Fibroblast of skin of left quadriceps (primary cell): Measurements from ENCODE around the gene UBR7.
"Not testable (repeated sequence)": the region's sequence is repeated elsewhere in the genome, so short reads cannot be mapped to it uniquely, and the experiment has no call there.

ENCODE experiments used
- DNase-seq, 2 experiments: peaks; one replicate each; pipeline ENCODE4 v3.0.0-alpha.2; 2013; ENCODE audit warnings: low read depth in 2 of 2

Gene UBR7

DNA sequence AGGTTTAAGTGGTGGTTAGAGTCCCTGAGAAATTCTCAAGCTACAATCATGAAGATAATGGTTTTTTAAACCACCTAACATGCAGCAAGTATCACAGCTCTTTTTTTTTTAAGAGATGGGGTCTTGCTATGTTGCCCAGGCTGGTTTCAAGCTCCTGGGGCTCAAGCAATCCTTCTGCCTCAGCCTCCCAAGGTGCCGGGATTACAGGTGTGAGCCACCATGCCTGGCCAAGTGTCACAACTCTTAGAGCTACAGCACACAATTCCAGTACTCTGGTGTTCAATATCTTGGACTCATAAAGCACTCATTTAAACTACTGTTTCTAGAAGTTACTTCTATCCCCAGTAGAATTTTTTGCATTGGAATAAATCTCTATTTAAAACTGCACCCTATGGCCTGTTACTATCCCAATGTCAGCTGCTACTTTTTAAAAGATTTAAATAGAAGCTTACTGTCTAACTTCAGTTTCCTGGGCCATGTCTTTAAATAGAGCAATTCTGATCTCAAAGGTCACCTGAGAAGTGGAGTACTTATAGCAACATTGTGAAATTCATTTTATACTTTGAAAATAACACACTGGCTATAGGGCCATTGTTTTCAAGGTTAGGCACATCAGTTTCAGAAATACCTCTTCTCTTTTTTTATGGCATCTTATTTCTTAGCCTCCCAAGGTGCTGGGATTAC lies 11.6 kb upstream of the UBR7 start:
- DNase-seq: no peak

GRCh38 chr14:93199031-93199430 lies 8.0 kb upstream of the UBR7 start:
- no peak for DNase-seq

GRCh38 chr14:93200553-93200952 lies 6.5 kb upstream of the UBR7 start:
- DNase-seq: no peak

GRCh38 chr14:93201155-93201704 lies 5.8 kb upstream of the UBR7 start:
- DNase-seq: no peak

- no peak for DNase-seq
These were observed 632 bp downstream of the UBR7 start for GRCh38 chr14:93207468-93208308.

GRCh38 chr14:93212432-93212831 lies 5.4 kb downstream of the UBR7 start:
- DNase-seq: no peak

GRCh38 chr14:93214598-93214997 lies 7.5 kb downstream of the UBR7 start:
- no peak for DNase-seq

DNA sequence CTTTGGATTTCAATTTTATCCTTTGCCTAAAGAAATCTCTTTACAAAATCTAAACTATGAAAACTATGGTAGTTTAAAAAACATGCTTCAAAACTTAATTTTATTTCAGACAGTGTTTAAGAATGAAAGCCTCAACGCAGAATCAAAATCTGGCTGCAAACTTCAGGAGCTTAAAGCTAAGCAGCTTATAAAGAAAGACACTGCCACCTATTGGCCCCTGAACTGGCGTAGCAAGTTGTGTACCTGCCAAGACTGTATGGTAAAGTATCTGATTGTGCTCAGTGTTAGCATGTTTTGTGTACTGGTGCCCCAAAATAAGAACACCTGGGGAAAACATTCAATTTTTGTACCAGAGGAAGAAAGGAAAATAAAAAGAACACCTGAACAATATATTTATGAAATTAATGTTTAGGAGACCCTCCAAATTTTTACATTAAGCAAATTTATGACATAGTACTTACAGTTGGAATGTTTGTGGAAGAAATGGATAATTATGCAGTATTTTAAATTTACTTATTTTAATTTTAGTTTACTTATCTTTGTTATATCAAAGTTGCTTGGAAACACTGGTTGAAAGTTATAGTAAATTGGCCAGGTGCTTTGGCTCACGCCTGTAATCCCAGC lies 12.2 kb downstream of the UBR7 start:
- DNase-seq: no peak

DNA sequence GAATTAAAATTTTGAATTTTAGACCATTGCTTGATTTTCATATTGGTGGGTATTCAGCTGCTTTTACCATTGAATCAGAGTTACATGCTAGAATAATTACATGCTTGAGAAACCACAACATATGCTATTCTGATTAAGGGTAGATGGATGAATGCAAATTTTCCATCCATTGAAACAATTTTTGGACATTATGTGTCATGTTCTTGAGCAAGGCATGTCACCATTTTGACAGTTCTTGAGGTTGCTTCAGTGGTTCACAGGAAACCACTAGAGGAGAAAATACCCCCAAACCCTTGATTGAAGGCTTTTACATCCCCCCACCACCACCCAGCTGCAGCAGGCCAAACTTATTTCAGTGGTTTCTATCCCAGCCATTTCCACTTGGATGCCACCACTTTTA lies 13.5 kb downstream of the UBR7 start:
- DNase-seq: no peak

GRCh38 chr14:93223565-93223964 lies 16.5 kb downstream of the UBR7 start:
- no peak for DNase-seq

DNA sequence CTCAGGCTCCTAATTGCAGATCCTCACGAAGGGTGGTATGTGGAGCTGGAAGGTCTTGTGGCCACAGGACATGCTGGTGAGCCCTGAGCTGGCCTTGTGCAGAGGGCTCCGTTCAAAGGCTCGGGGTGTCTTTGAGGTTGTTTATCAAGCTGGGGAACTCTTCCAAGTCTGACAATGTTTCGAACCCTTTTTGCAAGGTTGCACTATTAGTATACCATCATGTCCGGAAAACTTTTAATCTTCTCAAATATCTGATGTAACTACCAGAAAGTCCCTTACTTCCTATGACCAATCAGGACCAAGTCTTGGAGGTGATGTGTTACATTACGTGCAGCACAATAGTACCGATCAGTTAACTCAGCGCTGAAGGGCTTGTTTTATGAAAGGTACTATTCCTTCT lies 21.5 kb downstream of the UBR7 start:
- DNase-seq: no peak

GRCh38 chr14:93230539-93230938 lies 23.5 kb downstream of the UBR7 start:
- DNase-seq: no peak

GRCh38 chr14:93231129-93231979 lies 24.3 kb downstream of the UBR7 start:
- DNase-seq: no peak

DNA sequence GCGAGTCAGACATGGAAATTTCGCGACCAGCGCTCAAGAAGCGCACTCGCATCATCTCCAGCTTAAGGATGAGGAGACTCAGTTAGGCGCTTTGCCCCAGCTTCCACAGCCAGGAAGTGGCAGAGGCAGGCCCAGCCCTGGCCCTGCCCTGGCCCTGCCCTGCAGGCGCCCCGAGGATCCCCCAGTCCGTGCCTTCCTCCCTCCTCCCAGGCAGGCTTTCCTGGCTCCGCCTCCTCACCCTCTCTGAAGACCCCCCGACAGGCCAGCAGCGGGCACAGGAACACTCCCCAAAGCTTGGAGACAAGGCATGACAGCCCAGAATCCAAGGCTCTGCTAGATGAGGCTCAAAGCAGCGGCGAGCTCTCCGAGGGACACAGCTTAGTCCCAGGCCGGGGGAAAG lies 25.1 kb downstream of the UBR7 start:
- no peak for DNase-seq

DNA sequence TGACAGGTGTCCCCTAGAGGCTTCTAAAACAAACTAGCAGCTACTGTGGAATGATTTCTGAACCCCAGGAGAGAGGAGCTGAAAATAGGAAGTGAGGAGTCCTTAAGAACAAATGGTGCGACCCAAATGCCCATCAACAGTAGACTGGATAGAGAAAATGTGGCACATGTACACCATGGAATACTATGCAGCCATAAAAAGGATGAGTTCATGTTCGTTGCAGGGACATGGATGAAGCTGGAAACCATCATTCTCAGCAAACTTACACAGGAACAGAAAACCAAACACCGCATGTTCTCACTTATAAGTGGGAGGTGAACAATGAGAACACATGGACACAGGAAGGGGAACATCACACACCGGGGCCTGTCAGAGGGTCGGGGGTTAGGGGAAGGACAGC lies 26.0 kb downstream of the UBR7 start:
- DNase-seq: not testable (repeated sequence)

DNA sequence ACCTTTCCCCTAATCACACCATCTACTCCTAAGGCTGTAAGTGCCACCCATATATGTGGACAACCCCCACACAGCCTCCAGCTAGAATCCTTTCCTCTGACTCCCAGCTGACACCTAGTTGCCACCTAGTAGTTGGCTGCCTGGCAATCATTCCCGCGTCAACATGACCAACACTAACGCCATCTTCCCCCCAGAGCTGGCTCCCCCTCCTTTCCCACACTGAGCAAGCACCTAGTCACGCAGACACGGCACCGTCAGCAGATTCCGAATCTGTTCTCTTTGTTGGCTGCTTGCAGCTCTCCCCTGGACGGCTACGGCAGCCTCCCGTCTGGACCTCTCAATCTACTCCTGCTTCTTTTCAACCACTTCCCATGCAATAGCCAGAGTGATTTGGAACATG lies 27.7 kb downstream of the UBR7 start:
- DNase-seq: no peak

DNA sequence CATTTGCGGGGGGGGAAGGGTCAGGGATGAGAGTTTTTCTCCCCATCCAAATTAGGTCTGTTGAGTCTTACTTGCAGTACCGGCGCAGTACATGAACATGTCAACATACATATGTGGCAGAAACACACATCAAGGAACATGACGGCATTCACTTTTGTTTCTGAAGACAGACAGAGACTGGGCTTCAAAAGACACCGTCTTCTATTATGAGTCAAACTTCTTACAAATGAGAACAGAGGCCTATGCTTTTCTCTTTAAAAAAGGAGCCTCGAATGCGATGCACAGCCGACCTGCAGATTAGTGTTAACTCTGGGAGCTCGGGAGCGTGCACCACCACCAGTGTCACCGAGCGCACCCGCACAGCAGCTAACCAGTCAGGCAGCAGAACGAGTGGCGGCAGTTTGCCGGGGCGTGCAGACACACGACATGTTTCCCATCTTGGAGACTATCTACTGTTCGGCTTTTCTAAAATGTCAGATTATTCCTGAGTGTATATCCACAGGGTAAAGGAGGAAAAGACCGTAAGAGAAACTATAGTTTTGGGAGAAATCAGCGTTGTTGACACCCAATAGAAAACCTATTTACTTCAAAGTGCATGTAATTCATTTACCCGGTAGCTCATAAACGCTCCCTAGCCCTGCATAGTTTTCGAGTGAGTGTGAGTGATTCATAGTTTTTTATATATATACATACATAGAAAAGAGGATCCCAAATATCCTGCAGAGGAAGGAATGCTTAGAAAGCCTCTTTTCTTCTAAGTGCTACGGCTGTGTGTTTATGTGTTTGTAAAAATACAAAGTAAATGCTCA lies 33.0 kb downstream of the UBR7 start:
- DNase-seq: peak; percentile 43 to 62

GRCh38 chr14:93240678-93241000 lies 33.6 kb downstream of the UBR7 start:
- no peak for DNase-seq

DNA sequence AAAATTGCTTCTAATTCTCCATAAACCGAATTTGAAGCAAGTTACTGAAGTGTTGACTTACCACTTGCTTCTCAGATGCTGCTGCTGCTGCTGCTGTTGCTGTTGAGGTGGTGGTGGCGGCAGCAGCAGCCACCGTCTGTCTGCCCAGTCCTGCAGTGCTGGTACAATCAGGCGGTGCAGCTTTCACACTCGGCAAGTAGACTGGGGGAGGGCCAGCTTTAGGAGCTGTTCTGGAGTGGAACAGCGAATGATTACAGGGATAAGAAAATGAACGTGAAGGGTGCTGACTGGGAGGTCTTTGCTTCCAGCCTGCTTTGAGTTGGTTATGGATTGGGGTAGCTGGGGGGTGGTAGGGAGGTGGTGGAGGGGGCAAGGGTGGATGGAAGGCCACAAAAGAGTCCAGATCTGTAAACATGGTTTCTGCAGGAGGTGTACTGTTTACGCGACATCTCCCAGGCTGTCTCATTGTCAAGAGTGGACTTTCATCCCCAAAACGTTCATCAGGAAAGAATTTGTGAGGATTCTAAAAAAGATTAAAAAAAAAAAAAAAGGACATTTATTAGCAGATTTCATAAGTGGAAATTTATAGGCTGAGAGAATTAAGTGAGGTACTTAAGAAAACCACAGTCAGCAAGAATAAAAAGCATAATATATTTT lies 38.8 kb downstream of the UBR7 start:
- DNase-seq: no peak

- no peak for DNase-seq
These were observed 39.5 kb downstream of the UBR7 start for GRCh38 chr14:93246534-93246933.
